CD14-positive monocyte (primary cell): ENCODE results near the gene NTRK2. TPM values are rescaled to one million over a fixed set of nuclear protein-coding genes. Genes with fewer than 3 reads are reported as not detected.

ENCODE experiments used
- DNase-seq, 3 donors: peaks; one replicate each; pipeline ENCODE4 v3.0.0-alpha.2; 2011 to 2022
- H2AFZ ChIP-seq: 2 replicates; pipeline ENCODE4 v1.6.0; 2012; ENCODE audit warnings: mild to moderate bottlenecking, low read depth, low read length, inconsistent platforms; ENCODE audit not compliant: insufficient read depth, poor library complexity, severe bottlenecking
- H3K27ac ChIP-seq, 2 donors: 1 replicate in 1 of 2; 2 replicates in 1 of 2; pipeline ENCODE4 v1.5.1; 2012 to 2013; ENCODE audit warnings: low read length in 2 of 2, control low read depth in 1 of 2, inconsistent platforms in 1 of 2, low read depth in 1 of 2, mild to moderate bottlenecking in 1 of 2
- H3K27me3 ChIP-seq, 2 donors: one replicate each; pipeline versions ENCODE4 v1.6.0 to v1.6.1; 2011 to 2013; ENCODE audit warnings: low read length in 2 of 2; ENCODE audit not compliant: control insufficient read depth in 2 of 2, insufficient read depth in 2 of 2
- H3K36me3 ChIP-seq, 2 donors: replicated peaks in 1 of 2; 1 replicate in 1 of 2; 2 replicates in 1 of 2; pipeline versions ENCODE4 v1.5.1 to v1.6.1; 2012 to 2013; ENCODE audit warnings: low read length in 2 of 2, control low read depth in 1 of 2, inconsistent platforms in 1 of 2, mild to moderate bottlenecking in 1 of 2; ENCODE audit not compliant: insufficient read depth in 2 of 2, control insufficient read depth in 1 of 2
- H3K4me1 ChIP-seq, 2 donors: 1 replicate in 1 of 2; 2 replicates in 1 of 2; pipeline versions ENCODE4 v1.5.1 to v1.6.1; 2012 to 2013; ENCODE audit warnings: low read length in 2 of 2, control low read depth in 1 of 2, inconsistent platforms in 1 of 2, mild to moderate bottlenecking in 1 of 2, moderate library complexity in 1 of 2; ENCODE audit not compliant: insufficient read depth in 2 of 2, control insufficient read depth in 1 of 2
- H3K4me2 ChIP-seq: replicated peaks from 2 replicates; pipeline ENCODE3; 2012; ENCODE audit warnings: low read length, moderate library complexity, mild to moderate bottlenecking; ENCODE audit not compliant: poor library complexity, severe bottlenecking; ENCODE audit errors: extremely low read depth
- H3K4me3 ChIP-seq, 3 experiments: fragments of 200-600 bp in 1 of 3; sonication (generic) in 1 of 3; replicated peaks in 1 of 3; 1 replicate in 2 of 3; 2 replicates in 1 of 3; pipeline ENCODE4 v1.5.1; 2011 to 2013; ENCODE audit warnings: low read length in 3 of 3, mild to moderate bottlenecking in 3 of 3, control low read depth in 2 of 3, low read depth in 2 of 3, inconsistent platforms in 1 of 3, moderate library complexity in 1 of 3
- H3K79me2 ChIP-seq: 2 replicates; pipeline ENCODE4 v1.6.0; 2012; ENCODE audit warnings: mild to moderate bottlenecking, control low read depth, inconsistent platforms, low read length, moderate library complexity; ENCODE audit not compliant: insufficient read depth
- H3K9ac ChIP-seq: 2 replicates; pipeline ENCODE4 v1.6.0; 2017; ENCODE audit warnings: low read length, mild to moderate bottlenecking; ENCODE audit not compliant: insufficient read depth, poor library complexity, severe bottlenecking
- H3K9me3 ChIP-seq, 2 donors: replicated peaks in 1 of 2; 1 replicate in 1 of 2; 2 replicates in 1 of 2; pipeline versions ENCODE4 v1.5.1 to v1.6.1; 2012 to 2013; ENCODE audit warnings: low read length in 2 of 2, control low read depth in 1 of 2; ENCODE audit not compliant: control insufficient read depth in 1 of 2, insufficient read depth in 1 of 2
- H4K20me1 ChIP-seq: 2 replicates; pipeline ENCODE4 v1.6.0; 2012; ENCODE audit warnings: mild to moderate bottlenecking, low read length, control low read depth, moderate library complexity; ENCODE audit not compliant: insufficient read depth
- H3K27ac Mint-ChIP-seq, 7 donors: one replicate each; pipeline ENCODE4 v1.8.0; 2020; ENCODE audit warnings: mild to moderate bottlenecking in 7 of 7, mixed read lengths in 7 of 7, moderate library complexity in 6 of 7, inconsistent platforms in 2 of 7
- H3K27me3 Mint-ChIP-seq, 3 donors: one replicate each; pipeline ENCODE4 v1.8.0; 2021 to 2022; ENCODE audit warnings: low read depth in 3 of 3, mild to moderate bottlenecking in 3 of 3, mixed read lengths in 3 of 3, moderate library complexity in 3 of 3, inconsistent platforms in 1 of 3
- H3K36me3 Mint-ChIP-seq, 2 donors: one replicate each; pipeline ENCODE4 v1.8.0; 2020; ENCODE audit warnings: mixed read lengths in 2 of 2, inconsistent platforms in 1 of 2, mild to moderate bottlenecking in 1 of 2
- H3K4me1 Mint-ChIP-seq: one replicate; pipeline ENCODE4 v1.8.0; 2020; ENCODE audit warnings: mild to moderate bottlenecking, mixed read lengths
- H3K4me3 Mint-ChIP-seq, 2 donors: one replicate each; pipeline ENCODE4 v1.8.0; 2020; ENCODE audit warnings: mild to moderate bottlenecking in 2 of 2, mixed read lengths in 2 of 2, moderate library complexity in 1 of 2
- H3K9me3 Mint-ChIP-seq, 7 donors: one replicate each; pipeline ENCODE4 v1.8.0; 2020 to 2022; ENCODE audit warnings: mixed read lengths in 7 of 7, mild to moderate bottlenecking in 6 of 7, moderate library complexity in 6 of 7, inconsistent platforms in 2 of 7
- WGBS: methylation state at CpG from one replicate; pipeline ENCODE4 v1.1.5; 2013; ENCODE audit warnings: missing lambda C conversion rate; ENCODE audit not compliant: insufficient coverage; 5-methylcytosine and 5-hydroxymethylcytosine counted together
- intact Hi-C, 2 donors: fragments of 100-400 bp; cut with micrococcal nuclease; formaldehyde crosslinking; loops; one replicate each; pipeline versions ENCODE4 v1.15.0 to v1.15.1; 2023
- polyA plus RNA-seq, 3 donors: library from polyadenylated mRNA; depleted of rRNA in 1 of 3; unstranded in 2 of 3; stranded (reverse) in 1 of 3; fragments of 300-500 nt in 2 of 3; fragments of >200 nt in 1 of 3; fragmentation: Illumina TruSeq in 2 of 3; gene quantifications; 1 replicate in 2 of 3; 2 replicates in 1 of 3; pipeline ENCODE4 v1.2.3, GENCODE V29; 2012 to 2021
- TF ChIP-seq, protein P1 (sequence below): fragments of 200-600 bp; IDR thresholded peaks from one replicate; pipeline ENCODE4 v1.8.0; 2022; ENCODE audit warnings: antibody characterized with exemption, mild to moderate bottlenecking

Gene NTRK2
- polyA plus RNA-seq, 3 donors = not detected

DNA sequence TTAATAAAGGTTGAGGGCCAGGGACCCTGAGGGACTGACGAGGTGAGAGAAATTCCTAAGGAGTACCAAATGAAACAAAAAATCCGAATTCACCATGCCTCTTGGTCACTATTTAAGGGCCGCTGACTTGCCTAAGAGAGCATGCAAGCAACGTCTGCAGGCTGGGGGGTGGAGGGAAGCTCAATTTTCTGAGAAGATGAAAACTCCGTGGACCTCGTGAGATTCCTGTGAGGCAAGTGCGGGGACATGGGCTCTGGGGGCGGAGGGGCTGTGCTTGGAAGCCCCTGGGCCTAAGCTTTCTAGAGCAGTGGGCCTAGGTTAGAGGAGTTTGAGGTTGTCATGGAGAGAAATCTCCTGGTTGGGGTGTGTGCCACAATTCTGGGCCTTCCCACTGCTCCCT is 27.5 kb downstream of the NTRK2 start:
- Histone ChIP-seq H3K4me1 (no peaks in the 10 kb centered on the region), H3K9ac (no peak overlapping the region), H3K36me3 (no peaks in the 10 kb centered on the region), H2AFZ (no peak overlapping the region), H3K9me3 (no peaks in the 10 kb centered on the region), H3K4me2 (no peak overlapping the region), H3K27me3 (no peaks in the 10 kb centered on the region), H4K20me1 (no peaks in the 10 kb centered on the region), H3K79me2 (no peaks in the 10 kb centered on the region), H3K4me3 (no peak overlapping the region), H3K27ac (no peak overlapping the region)
- Mint-ChIP-seq H3K4me3 (no peak overlapping the region), H3K4me1 (no peaks in the 10 kb centered on the region), H3K36me3 (no peaks in the 10 kb centered on the region), H3K27ac (no peak overlapping the region), H3K27me3 (peaks cover 2 to 17% (median 6%) of the 10 kb centered on the region in 3 donors), H3K9me3 (no peaks in the 10 kb centered on the region)
- 86% methylated on average over 7 of the region's 8 CpGs for WGBS
- intact Hi-C loops = no loop called here
- DNase-seq = no peak
- TF ChIP-seq, protein P1, sequence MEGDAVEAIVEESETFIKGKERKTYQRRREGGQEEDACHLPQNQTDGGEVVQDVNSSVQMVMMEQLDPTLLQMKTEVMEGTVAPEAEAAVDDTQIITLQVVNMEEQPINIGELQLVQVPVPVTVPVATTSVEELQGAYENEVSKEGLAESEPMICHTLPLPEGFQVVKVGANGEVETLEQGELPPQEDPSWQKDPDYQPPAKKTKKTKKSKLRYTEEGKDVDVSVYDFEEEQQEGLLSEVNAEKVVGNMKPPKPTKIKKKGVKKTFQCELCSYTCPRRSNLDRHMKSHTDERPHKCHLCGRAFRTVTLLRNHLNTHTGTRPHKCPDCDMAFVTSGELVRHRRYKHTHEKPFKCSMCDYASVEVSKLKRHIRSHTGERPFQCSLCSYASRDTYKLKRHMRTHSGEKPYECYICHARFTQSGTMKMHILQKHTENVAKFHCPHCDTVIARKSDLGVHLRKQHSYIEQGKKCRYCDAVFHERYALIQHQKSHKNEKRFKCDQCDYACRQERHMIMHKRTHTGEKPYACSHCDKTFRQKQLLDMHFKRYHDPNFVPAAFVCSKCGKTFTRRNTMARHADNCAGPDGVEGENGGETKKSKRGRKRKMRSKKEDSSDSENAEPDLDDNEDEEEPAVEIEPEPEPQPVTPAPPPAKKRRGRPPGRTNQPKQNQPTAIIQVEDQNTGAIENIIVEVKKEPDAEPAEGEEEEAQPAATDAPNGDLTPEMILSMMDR = no peak

- H3K36me3 ChIP-seq = no peaks in the 10 kb centered on the region
- H4K20me1 ChIP-seq = no peaks in the 10 kb centered on the region
- intact Hi-C loops = no loop called here
- TF ChIP-seq, protein P1 = peak; percentile 12
- no peak overlapping the region for H3K4me3 Mint-ChIP-seq
- H3K27me3 ChIP-seq = no peaks in the 10 kb centered on the region
- no peaks in the 10 kb centered on the region for H3K36me3 Mint-ChIP-seq
- WGBS = 0% methylated on average over 1 of the region's 4 CpGs
- no peaks in the 10 kb centered on the region for H3K9me3 ChIP-seq
- H3K9ac ChIP-seq = no peak overlapping the region
- no peak overlapping the region for H3K27ac ChIP-seq
- no peak overlapping the region for H3K4me3 ChIP-seq
- no peak overlapping the region for H3K27ac Mint-ChIP-seq
- no peak for DNase-seq
- H3K4me2 ChIP-seq = no peak overlapping the region
- H3K79me2 ChIP-seq = no peaks in the 10 kb centered on the region
- no peaks in the 10 kb centered on the region for H3K4me1 ChIP-seq
- H3K4me1 Mint-ChIP-seq = no peaks in the 10 kb centered on the region
- peaks cover 2 to 15% (median 6%) of the 10 kb centered on the region in 3 donors for H3K27me3 Mint-ChIP-seq
- H2AFZ ChIP-seq = no peak overlapping the region
- no peaks in the 10 kb centered on the region for H3K9me3 Mint-ChIP-seq
Observed at GRCh38 chr9:84697509-84698114, 28.1 kb downstream of the NTRK2 start.
